ENCODE data around the gene MTFMT.

- TF ChIP-seq EZH2 (IDR thresholded peaks at IDR 0.05), result no peak
- TF ChIP-seq CTCF (IDR thresholded peaks at IDR 0.05), result no peak
- TF ChIP-seq EZH2phosphoT487 (IDR thresholded peaks at IDR 0.05), result no peak
Measured at GRCh38 chr15:64982472-64982871, 47.0 kb downstream of the MTFMT start.
